Caki2 (cell line): ENCODE data around the gene DCUN1D4. TPM values are rescaled to one million over a fixed set of nuclear protein-coding genes. Genes with fewer than 3 reads are reported as not detected.
A peak's percentile ranks its signal among the peaks of the same experiment; 100 is the strongest.

Experiments
- DNase-seq: peaks from one replicate; pipeline ENCODE4 v3.0.0-alpha.2; 2015; ENCODE audit warnings: low read depth
- in situ Hi-C: cut with HindIII; loops from 2 replicates; pipeline ENCODE4 v1.10.0; 2016; ENCODE audit warnings: low sequenced_read_pairs, low pct_unique_long_range_greater_than_20kb, mixed read lengths
- total RNA-seq: library from RNA; depleted of rRNA; stranded (reverse); fragments of >200 nt; shearing (Covaris generic); gene quantifications from 2 replicates; pipeline ENCODE4 v1.2.3, GENCODE V29; 2014; ENCODE audit warnings: low replicate concordance; rRNA removed

DCUN1D4 gene
- 29.3 and 40.0 TPM in 2 replicates for total RNA-seq

DNA sequence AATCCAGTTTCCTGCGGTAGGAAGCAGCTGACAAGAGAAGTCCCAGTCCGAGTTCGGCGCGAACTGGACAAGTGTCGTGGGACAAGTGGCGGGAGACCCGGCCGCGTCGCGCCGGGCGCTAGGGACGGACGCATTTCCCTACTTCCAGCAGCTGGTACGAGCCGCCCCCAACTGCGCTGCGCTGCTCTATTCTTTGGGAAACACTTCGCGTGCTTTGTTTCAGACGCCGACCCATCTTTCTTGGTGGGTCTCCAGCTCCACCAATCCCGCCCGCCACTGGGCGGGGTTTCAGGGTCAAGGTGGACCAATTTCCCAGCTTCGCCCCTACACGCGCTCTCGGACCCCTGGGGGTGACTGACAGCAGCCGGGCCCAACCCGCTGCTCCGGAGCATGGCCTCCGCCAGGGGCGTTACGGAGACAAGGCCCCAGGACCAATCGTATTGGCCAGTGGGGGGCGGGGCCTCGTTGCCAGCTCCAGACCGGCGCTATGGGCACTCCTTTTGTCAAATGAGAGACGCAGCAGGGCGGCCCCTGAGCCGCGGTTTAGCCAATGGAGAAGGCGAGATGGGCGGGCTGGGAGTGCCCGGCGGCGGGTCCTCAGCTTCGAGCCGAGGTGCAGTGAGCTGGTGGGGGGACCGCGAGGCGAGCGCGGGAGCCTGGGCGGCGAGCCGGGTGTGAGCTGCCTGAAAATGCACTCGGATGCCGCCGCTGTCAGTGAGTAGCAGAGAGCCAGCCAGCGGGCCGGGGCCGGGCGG, at the start of gene DCUN1D4:
TSS of gene DCUN1D4 (plus strand) at position 600 of the 755 bp plus-strand sequence. CDS start at position 690, 90 bp downstream.
- DNase-seq, result peak; percentile 99
- in situ Hi-C loops, result no loop called here

DNA sequence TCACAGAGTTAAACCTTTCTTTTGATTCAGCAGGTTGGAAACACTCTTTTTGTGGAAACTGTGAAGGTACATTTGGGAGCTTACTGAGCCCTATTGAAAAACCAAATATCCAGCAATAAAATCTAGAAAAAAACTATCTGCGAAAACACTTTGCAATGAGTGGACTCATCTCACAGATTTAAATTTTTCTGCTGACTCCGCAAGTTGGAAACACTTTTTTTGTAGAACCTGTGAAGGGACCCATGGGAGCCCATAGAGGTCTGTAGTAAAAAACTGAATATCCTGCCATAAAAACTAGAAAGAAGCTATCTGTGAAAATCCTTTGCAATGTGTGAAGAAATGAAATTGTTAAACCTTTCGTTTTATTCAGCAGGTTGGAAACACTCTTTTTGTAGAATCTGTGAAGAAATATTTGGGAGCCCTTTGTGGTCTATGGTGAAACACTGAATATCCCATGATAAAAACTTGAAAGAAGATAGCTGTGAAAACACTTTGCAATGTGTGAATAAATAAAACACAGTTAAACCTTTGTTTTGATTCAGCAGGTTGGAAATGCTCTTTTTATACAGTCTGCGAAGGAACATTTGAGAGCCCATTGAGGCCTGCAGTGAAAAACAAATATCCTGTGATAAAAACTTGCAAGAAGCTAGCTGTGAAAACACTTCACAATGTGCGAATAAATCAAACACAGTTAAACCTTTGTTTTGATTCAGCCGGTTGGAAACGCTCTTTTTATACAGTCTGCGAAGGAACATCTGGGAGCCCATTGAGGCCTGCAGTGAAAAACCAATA, 22.3 kb upstream of the DCUN1D4 start:
- no peak for DNase-seq
- in situ Hi-C loops, result no loop called here

DNA sequence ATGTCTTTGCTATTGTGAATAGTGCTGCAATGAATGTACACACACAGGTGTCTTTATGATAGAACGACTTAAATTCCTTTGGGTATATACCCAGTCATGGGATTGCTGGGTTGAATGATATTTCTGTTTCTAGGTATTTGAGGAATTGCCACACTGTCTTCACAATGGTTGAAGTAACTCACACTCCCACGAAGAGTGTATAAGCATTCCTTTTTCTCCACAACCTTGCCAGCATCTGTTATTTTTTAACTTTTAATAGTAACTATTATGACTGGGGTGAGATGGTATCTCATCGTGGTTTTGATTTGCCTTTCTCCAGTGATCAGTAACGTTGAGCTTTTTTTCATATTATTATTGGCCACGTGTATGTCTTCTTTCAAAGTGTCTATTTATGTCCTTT, 17.6 kb upstream of the DCUN1D4 start:
- DNase-seq, result peak; percentile 30
- in situ Hi-C loops, result no loop called here

DNA sequence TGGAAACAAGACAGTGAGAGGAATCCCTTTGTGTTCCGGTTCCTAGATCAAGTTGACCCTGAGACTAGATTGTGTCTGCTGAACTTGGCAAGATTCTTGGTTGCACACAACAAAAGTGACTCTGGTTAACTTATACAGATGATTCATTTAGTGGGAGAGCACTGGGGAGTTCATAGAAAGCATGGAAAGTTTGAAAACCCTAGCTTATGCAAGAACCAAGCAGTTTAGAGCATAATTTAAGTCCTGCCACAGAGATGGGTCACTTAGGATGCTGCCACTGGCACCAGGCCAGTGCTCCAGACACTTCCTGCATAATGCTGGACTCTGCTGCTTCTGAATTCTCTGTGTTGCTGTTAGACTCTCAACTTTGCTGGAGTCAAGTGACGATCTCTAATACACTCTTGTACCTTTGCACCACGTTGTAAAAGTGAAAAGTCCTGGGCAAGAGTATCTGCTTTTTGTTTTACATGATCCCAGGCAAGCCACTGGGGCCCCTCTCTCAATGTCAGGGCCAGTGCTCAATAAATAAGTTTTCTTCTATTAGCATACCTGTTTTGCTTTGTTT, 12.7 kb upstream of the DCUN1D4 start:
- no peak for DNase-seq
- in situ Hi-C loops, result no loop called here

DNA sequence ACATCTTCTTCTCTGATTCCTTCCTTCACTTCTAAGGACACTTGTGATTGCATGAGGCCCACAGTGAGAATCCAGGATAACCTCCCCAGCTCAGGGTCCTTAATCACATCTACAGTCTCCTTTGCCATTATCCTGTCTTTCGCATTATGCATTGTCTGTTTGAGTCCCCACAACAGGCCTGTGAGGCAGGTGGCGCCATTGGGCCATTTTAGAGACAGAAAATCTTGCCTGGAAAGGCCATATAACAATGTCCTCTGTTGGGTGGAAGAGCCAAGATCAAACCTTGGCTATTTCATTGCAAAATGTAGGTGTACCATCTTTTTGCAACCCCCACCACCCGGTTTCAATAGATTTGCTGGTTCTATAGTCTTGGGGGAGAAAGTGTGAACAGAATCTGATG, 11.8 kb upstream of the DCUN1D4 start:
- in situ Hi-C loops, result no loop called here

DNA sequence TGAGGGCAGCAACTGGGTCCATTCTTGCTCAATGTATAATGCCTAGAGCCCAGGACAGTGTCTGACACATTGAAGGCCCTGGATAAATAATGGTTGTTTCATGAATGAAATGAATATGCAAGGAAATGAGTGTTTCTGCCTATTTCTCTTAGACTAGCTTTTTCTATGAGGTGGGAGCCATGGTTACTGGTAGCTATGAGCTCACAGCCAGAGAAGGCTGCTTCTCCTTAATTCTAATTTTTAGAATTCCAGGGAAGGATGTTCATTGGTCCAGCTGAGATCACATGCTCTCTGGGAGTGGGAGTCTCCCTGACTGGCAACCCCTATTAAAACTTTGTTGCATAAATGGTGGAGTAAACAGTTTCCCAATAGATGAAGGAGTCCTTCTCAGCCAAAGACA, 9.7 kb upstream of the DCUN1D4 start:
- DNase-seq, result no peak
- in situ Hi-C loops, result no loop called here

More for the DNA sequence above, 11.8 kb upstream of the DCUN1D4 start:
- peak; percentile 30 for DNase-seq

DNA sequence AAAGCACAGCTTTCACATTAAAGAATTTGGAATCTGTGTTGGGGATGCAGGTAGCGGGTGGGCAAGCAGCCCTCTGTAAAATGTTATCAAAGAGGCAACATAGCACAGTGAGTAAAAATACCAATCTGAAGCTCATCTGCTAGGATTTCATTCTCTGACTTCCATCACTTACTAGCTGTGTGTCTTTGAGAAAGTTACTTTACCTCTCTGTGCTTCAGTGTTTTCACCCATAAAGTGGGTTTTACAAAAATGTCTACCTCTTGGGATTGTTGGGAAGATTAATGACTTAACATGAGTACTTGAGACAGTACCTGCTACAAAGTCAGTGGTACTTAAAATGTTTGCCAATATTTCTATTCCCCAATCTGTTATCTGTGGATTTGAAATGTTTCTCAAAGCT, 7.9 kb upstream of the DCUN1D4 start:
- in situ Hi-C loops, result no loop called here
- DNase-seq, result no peak

DNA sequence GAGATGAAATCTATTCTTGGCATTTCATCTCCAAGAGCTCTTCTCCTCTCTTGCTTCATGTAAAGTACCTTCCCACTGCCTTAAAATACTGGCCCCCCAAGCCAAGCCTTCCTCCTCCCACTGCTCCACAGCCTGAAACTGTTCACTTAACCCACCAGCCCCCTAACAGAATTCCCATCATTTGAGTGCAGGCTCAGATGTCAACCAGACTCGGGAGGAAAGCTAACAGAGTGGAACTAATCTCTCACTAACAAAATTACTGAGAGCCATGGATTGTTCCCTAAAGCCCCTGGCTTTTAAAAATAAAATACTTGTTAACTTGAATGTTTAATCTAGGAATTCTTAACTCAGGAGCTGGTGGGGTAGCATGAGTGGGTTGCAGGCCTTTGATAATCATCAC, 7.1 kb upstream of the DCUN1D4 start:
- DNase-seq, result no peak
- in situ Hi-C loops, result no loop called here

DNA sequence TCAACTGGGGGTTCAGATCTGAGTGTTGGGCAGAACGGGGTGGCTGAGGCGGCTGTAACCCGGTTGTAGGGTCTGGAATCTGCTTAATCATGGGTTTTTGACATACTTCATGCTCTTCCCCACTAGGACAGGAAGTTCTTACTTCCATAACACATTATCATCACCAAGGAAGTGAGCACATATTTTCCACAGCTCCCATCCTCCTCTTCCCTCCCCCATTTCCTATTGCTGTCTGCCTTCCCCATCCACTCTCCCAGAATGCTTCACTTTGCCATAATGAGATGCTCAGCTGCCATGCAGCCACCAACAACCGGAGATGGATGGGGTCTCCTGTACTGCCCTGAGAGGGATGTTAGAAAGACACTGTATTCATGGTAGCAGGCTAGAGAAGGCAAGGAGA, 6.4 kb upstream of the DCUN1D4 start:
- DNase-seq, result no peak

DNA sequence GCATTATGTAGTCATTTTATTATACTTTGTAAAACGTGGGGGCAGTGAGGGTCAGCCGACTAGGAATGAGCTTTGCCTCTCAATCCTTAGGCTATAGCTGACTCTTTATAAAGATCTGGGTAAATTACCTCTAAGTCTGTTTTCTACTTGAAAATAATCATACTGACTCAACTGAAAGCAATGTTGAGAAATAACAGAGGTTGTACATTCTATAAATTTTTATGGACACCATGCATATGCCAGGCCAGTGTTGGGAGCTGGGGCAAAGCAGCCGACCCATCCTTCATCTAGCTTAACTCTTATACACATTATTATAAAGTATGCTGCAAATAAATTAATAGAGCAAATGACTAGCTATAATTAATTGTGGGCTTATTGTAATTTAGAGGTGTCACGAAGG, 2.2 kb upstream of the DCUN1D4 start:
- in situ Hi-C loops, result no loop called here
- no peak for DNase-seq

More for the DNA sequence above, 6.4 kb upstream of the DCUN1D4 start:
- in situ Hi-C loops, result no loop called here

DNA sequence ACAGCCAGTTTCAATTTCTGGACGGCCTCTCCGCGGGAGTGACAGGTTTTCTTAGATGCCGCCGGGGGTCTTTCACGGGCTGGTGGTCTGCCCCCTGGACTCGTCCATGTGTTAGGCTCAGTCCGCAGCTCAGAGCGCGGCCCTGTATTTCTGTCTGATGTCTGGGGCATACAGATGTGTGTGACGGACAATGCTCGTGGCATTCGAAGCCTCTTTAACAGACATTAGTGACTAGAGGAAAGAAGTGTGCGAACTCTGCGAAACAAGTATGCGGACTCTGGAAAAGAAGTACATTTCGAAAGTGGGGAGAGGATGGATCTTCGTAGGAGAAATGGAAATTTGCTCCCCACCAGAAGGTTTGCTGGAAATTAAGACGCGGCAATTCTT, 793 bp upstream of the DCUN1D4 start:
- in situ Hi-C loops, result no loop called here
- DNase-seq, result no peak

DNA sequence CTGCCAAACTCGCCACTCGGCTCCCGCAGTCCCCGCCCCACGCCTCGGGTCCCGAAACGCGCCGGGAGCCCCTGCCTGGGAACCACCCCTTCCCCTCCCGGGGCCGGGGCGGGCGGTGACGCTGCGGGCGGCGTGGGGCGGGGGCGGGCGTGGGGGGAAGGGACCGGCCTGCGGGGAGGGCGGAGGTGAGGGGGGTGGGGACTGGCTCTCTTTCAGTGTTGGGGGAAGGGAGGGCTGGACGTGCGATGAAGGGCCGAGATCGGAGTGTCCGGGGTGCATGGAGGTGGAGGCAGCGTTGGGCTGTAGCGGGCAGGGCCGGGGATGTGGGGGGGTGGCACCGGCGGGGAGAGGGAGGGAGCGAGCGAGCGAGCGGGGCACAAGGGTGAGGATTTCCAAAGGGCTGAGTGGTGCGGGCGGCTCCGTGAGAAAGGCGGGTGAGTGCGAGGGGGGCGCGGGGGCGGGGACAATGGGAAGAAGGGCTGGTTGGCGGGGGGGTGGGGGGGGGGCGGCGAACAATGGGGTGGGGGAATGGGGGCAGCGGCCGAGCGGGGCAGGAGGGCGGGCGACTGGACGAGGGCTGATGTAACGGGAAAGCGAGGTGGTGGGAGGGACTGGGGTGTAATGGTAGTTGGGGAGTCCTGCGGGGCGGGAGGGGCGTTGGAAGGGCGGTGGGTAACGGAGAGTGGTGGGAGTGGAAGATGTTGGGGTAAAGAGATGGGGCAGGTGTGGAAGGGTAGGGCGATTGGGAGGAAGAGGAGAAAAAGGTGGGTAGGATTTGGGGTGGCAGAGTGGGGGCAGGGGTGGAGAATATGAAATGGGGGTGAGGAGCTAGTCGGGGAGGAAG, 578 bp downstream of the DCUN1D4 start:
- no peak for DNase-seq
- in situ Hi-C loops, result no loop called here

DNA sequence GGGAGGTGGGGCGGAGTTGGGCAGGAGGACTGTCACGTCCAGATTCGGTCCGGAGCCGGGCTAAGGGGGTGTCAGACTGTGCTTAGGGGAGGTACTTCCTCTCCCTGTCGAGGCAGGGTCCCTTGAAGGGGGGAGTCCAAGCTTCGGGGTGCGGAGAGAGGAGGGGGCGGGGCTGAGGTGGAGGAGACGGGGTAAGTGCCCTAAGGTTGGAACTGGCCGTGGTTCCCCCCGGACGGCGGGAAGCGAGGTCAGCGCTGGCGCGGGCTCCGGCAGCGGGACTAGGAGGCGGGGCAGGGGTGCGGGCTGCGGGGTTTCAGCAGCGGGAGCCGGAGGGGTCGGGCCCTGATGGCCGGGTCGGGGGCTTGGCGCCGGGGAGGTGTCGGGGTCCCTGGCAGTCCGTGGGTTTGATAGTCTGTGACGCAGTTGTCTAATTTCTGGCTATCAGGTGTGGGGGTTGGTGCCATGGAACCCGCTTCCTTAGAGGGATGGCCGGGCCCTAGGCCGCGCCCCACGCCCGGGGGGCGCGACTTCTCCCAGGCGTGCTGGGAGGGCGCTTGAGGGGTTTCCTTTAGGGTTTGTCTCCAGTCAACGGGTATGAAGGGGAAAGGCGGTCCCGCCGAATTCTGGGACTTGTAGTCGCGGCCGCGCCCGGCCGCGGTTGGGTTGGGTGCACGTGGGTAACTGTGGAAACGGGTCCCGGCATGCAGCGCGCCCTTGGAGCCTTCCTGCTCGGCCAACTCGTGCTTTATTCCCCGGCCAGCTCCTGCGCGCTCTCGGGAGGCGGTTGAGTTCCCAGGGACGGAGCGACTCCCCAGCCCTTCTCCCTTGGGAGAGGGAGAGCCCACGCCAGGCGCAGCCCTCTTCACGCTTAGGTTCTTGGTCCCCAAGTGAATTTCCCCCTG, 1.5 kb downstream of the DCUN1D4 start:
- in situ Hi-C loops, result no loop called here

DNA sequence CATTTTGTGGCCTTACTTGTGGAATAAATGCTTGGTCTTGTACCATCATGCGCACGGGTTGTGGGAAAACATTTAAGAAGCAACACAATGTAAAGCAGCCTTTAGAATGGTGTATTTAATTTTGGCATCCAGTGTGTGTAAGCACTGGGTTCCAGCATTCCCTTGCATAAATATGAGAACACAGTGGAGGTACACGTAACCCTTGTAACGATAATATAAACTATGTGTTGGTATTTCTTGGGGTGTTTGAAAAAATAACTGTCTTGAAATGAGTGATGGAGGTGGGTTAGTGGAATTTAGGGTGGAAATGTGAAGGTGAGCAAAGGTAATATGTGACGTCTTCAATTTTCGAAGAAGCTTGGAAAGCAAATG, 2.1 kb downstream of the DCUN1D4 start:
- DNase-seq, result no peak
- in situ Hi-C loops, result no loop called here

More for the DNA sequence above, 1.5 kb downstream of the DCUN1D4 start:
- DNase-seq, result peak; percentile 95

DNA sequence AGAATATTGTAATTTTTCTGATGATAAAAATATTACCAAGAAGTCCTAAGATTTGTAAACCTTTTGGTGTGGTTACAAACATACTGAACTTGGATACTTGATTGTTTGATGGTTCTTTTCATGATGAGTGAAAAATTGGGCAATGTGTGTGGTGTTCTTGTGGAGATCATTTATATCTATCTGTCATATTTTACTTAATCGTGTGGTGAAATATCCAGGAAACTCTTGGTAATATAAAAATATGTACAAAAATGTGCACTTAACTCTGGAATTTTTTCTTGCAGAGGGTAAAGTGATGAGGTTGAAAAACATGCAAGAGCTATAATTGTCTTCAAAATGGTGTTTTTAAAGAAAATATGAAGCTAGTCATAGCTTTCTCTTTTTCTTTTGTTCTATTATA, 2.8 kb downstream of the DCUN1D4 start:
- DNase-seq, result no peak
- in situ Hi-C loops, result no loop called here

DNA sequence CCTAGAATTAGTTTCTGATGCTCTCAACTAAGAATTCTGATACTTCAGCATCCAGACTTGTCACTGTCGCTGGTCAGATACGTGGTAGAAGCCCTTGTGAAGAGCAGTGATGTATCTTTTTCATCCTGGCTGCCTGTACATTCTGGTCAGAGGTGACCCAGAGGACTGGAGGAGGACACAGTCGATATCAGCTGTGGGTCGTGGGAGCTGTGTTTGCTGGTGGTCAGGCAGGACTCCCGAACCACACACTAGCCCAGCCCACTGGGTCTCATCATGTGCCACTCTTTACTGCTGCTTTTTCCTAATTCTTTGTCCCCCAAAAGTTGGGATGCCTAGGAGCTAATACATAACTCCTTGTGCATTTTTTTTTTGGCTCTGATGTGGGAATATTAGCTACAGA, 6.5 kb downstream of the DCUN1D4 start:
- in situ Hi-C loops, result no loop called here
- no peak for DNase-seq

DNA sequence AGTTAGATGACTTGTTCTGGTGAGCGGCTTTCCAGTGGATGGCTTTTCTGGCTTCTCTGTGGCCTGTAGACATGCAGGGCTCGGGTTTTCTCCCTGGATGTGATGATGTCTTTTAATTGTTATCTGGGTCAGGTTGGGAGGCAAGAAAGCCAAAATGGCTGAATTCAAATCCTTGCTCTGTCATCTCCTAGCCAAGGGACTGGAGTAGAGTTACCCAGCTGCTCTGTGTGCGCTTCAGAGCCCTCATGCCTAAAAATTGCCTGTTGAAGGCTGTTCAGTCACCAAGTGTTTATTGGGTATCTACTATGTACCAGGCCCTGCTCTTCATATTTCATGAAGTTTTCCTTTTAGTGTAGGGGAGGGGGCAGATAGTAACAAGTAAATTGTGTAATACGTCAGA, 7.3 kb downstream of the DCUN1D4 start:
- DNase-seq, result no peak
- in situ Hi-C loops, result no loop called here
